HepG2 (cell line): ENCODE results near the gene GPT2. TPM values are rescaled to one million over a fixed set of nuclear protein-coding genes. Genes with fewer than 3 reads are reported as not detected.

Experiments
- ARNT2 ChIP-seq: sonication (generic); formaldehyde crosslinking; IDR thresholded peaks from 2 replicates; pipeline ENCODE4 v1.8.0; 2022; ENCODE audit warnings: mild to moderate bottlenecking, low read depth, missing genetic modification reagents, moderate library complexity
- CBX1 ChIP-seq: IDR thresholded peaks from one replicate; pipeline ENCODE4 v1.6.1; 2016; ENCODE audit warnings: antibody characterized with exemption, low read depth
- GLMP ChIP-seq: sonication (generic); formaldehyde crosslinking; IDR thresholded peaks from 2 replicates; pipeline ENCODE4 v1.9.0; 2021; ENCODE audit warnings: missing genetic modification reagents, mild to moderate bottlenecking, borderline replicate concordance
- IKZF4 ChIP-seq: sonication (generic); formaldehyde crosslinking; IDR thresholded peaks from 2 replicates; pipeline ENCODE4 v1.5.1; 2020; ENCODE audit warnings: borderline replicate concordance, mild to moderate bottlenecking, low read depth, missing genetic modification reagents; ENCODE audit errors: not compliant biosample characterization
- KDM5B ChIP-seq: sonication (generic); formaldehyde crosslinking; IDR thresholded peaks from 2 replicates; pipeline ENCODE4 v1.4.0; 2020; ENCODE audit warnings: missing genetic modification reagents, mild to moderate bottlenecking, borderline replicate concordance
- PBX3 ChIP-seq: sonication (generic); formaldehyde crosslinking; IDR thresholded peaks from 2 replicates; pipeline ENCODE4 v1.8.1; 2023; ENCODE audit warnings: missing genetic modification reagents, inconsistent platforms, borderline replicate concordance
- SYNCRIP ChIP-seq: fragments of 200-400 bp; formaldehyde crosslinking; IDR thresholded peaks from 2 replicates; pipeline ENCODE4 v1.6.1; 2018; ENCODE audit warnings: mild to moderate bottlenecking, low read depth, low read length; ENCODE audit not compliant: insufficient read depth
- TMF1 ChIP-seq: sonication (generic); formaldehyde crosslinking; IDR thresholded peaks from 2 replicates; pipeline ENCODE4 v1.8.1; 2022; ENCODE audit warnings: low read depth, missing genetic modification reagents
- ZBTB33 ChIP-seq: sonication (generic); formaldehyde crosslinking; IDR thresholded peaks from 2 replicates; pipeline ENCODE4 v1.4.0; 2020; ENCODE audit warnings: missing genetic modification reagents
- ZFP82 ChIP-seq: sonication (generic); formaldehyde crosslinking; IDR thresholded peaks from 2 replicates; pipeline ENCODE4 v1.5.1; 2020; ENCODE audit warnings: mild to moderate bottlenecking, missing genetic modification reagents, borderline replicate concordance
- ZNF615 ChIP-seq: sonication (generic); formaldehyde crosslinking; IDR thresholded peaks from 2 replicates; pipeline ENCODE4 v1.5.0; 2020; ENCODE audit warnings: mild to moderate bottlenecking, missing genetic modification reagents, borderline replicate concordance
- ZNF616 ChIP-seq: sonication (generic); formaldehyde crosslinking; IDR thresholded peaks from 2 replicates; pipeline ENCODE4 v1.5.0; 2020; ENCODE audit warnings: low read depth, mild to moderate bottlenecking, missing genetic modification reagents
- ZNF629 ChIP-seq: sonication (generic); formaldehyde crosslinking; conservative IDR thresholded peaks from 2 replicates; pipeline ENCODE4 v1.5.0; 2020; ENCODE audit warnings: missing genetic modification reagents
- ZNF660 ChIP-seq: sonication (generic); formaldehyde crosslinking; IDR thresholded peaks from 2 replicates; pipeline ENCODE4 v1.5.1; 2020; ENCODE audit warnings: mild to moderate bottlenecking, low read depth, missing genetic modification reagents, borderline replicate concordance
- polyA plus RNA-seq, 8 experiments: library from polyadenylated mRNA; depleted of rRNA in 3 of 8; stranded (reverse) in 7 of 8; unstranded in 1 of 8; fragments of >200 nt; fragmentation: Illumina TruSeq in 4 of 8; extraction: Trizol in 4 of 8; gene quantifications; 2 replicates each; pipeline versions ENCODE4 v1.2.1 to v1.2.3, GENCODE V29; 2011 to 2016; ENCODE audit warnings: low read depth in 4 of 8, missing spikeins in 1 of 8, mixed read lengths in 1 of 8; ENCODE audit not compliant: insufficient read depth in 1 of 8
- total RNA-seq, 5 experiments: library from RNA; depleted of rRNA; stranded (reverse); fragments of >200 nt; fragmentation: Illumina TruSeq; extraction: Trizol; gene quantifications; 2 replicates each; pipeline ENCODE4 v1.2.3, GENCODE V29; 2016; ENCODE audit warnings: low read depth in 1 of 5
- TF ChIP-seq, protein P1 (sequence below): sonication (generic); formaldehyde crosslinking; conservative IDR thresholded peaks from 2 replicates; pipeline ENCODE4 v1.8.0; 2022; ENCODE audit warnings: mild to moderate bottlenecking, moderate library complexity, missing genetic modification reagents
- TF ChIP-seq, protein P2 (sequence below): sonication (generic); formaldehyde crosslinking; IDR thresholded peaks from 2 replicates; pipeline ENCODE4 v1.5.0; 2020; ENCODE audit warnings: mild to moderate bottlenecking, missing genetic modification reagents
- TF ChIP-seq, protein P3 (sequence below): IDR thresholded peaks from 2 replicates; pipeline ENCODE4 v1.6.1; 2016; ENCODE audit warnings: missing compliant biosample characterization, missing genetic modification reagents, borderline replicate concordance

Gene GPT2
- total and polyA plus RNA-seq, 2 of the 13 experiments (the other 11 are each of a cell fraction or from before 2014, with no cell fraction given): 138 to 267 TPM

GRCh38 chr16:46895399-46896313 is 11.5 kb downstream of the GPT2 start (continued):
- TF ChIP-seq, protein P1, sequence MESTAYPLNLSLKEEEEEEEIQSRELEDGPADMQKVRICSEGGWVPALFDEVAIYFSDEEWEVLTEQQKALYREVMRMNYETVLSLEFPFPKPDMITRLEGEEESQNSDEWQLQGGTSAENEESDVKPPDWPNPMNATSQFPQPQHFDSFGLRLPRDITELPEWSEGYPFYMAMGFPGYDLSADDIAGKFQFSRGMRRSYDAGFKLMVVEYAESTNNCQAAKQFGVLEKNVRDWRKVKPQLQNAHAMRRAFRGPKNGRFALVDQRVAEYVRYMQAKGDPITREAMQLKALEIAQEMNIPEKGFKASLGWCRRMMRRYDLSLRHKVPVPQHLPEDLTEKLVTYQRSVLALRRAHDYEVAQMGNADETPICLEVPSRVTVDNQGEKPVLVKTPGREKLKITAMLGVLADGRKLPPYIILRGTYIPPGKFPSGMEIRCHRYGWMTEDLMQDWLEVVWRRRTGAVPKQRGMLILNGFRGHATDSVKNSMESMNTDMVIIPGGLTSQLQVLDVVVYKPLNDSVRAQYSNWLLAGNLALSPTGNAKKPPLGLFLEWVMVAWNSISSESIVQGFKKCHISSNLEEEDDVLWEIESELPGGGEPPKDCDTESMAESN (CRISPR knock-in tag): 0 out of 2 replicates have a peak, but pooled peaks have one; percentile 38
- TF ChIP-seq ZFP82 (no peak), ZNF629 (CRISPR knock-in tag) (peak; percentile 50; the same call in 1 of the 2 replicates), GLMP (no peak), SYNCRIP (no peak), ZNF616 (CRISPR knock-in tag) (0 out of 2 replicates have a peak, but pooled peaks have one; percentile 33), CBX1 (no peak), ARNT2 (CRISPR knock-in tag) (0 out of 2 replicates have a peak, but pooled peaks have one; percentile 36), ZNF660 (CRISPR knock-in tag) (no peak), TMF1 (CRISPR knock-in tag) (no peak), ZNF615 (no peak), PBX3 (CRISPR knock-in tag) (no peak), KDM5B (CRISPR knock-in tag) (peak; percentile 15; the same call in 1 of the 2 replicates), ZBTB33 (CRISPR knock-in tag) (no peak; the same call in 1 of the 2 replicates), IKZF4 (CRISPR knock-in tag) (no peak)
- TF ChIP-seq, protein P2, sequence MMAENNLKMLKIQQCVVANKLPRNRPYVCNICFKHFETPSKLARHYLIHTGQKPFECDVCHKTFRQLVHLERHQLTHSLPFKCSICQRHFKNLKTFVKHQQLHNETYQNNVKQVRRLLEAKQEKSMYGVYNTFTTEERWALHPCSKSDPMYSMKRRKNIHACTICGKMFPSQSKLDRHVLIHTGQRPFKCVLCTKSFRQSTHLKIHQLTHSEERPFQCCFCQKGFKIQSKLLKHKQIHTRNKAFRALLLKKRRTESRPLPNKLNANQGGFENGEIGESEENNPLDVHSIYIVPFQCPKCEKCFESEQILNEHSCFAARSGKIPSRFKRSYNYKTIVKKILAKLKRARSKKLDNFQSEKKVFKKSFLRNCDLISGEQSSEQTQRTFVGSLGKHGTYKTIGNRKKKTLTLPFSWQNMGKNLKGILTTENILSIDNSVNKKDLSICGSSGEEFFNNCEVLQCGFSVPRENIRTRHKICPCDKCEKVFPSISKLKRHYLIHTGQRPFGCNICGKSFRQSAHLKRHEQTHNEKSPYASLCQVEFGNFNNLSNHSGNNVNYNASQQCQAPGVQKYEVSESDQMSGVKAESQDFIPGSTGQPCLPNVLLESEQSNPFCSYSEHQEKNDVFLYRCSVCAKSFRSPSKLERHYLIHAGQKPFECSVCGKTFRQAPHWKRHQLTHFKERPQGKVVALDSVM (CRISPR knock-in tag): peak; percentile 97
- TF ChIP-seq, protein P3, sequence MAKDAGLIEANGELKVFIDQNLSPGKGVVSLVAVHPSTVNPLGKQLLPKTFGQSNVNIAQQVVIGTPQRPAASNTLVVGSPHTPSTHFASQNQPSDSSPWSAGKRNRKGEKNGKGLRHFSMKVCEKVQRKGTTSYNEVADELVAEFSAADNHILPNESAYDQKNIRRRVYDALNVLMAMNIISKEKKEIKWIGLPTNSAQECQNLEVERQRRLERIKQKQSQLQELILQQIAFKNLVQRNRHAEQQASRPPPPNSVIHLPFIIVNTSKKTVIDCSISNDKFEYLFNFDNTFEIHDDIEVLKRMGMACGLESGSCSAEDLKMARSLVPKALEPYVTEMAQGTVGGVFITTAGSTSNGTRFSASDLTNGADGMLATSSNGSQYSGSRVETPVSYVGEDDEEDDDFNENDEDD (CRISPR knock-in tag): peak; percentile 22; the same call in 1 of the 2 replicates
